OCI-LY7 (cell line): ENCODE results near the gene SEZ6. TPM values are rescaled to one million over a fixed set of nuclear protein-coding genes. Genes with fewer than 3 reads are reported as not detected.

ENCODE experiments used
- Bru-seq: library from RNA; stranded (reverse); fragments of 400-500 nt; gene quantifications from one replicate; lab custom pipeline; 2021; lab: Mats Ljungman, UMichigan
- BruChase-seq, 2 experiments: library from RNA; stranded (reverse); fragments of 400-500 nt; gene quantifications; one replicate each; lab custom pipeline; 2021; lab: Mats Ljungman, UMichigan
- BruUV-seq: library from RNA; stranded (reverse); fragments of 400-500 nt; replicated peaks from 2 replicates; lab custom pipeline; 2021; lab: Mats Ljungman, UMichigan
- CTCF ChIA-PET: fragments of 300-600 bp; sonication (Branson Sonifier 250); formaldehyde crosslinking; loops from one replicate; lab custom pipeline; 2022; ENCODE audit warnings: antibody characterized with exemption; ENCODE audit not compliant: unreplicated experiment; lab: Charles Lee
- POLR2A ChIA-PET: fragments of 300-600 bp; sonication (Branson Sonifier 250); formaldehyde crosslinking; loops from one replicate; lab custom pipeline; 2022; ENCODE audit warnings: antibody characterized with exemption; lab: Charles Lee
- DNase-seq: peaks from one replicate; pipeline ENCODE4 v3.0.0-alpha.2; 2015; ENCODE audit warnings: low spot score
- H2AFZ ChIP-seq: fragments of 200-600 bp; sonication (generic), shearing (Covaris generic); 2 replicates; pipeline ENCODE4 v1.6.1; 2014; ENCODE audit warnings: mild to moderate bottlenecking, antibody characterized with exemption, low read length, moderate library complexity
- H3K27ac ChIP-seq: fragments of 200-600 bp; sonication (generic); 2 replicates; pipeline ENCODE4 v1.5.1; 2014; ENCODE audit warnings: mixed run types, low read depth, mild to moderate bottlenecking, moderate library complexity, low read length, inconsistent platforms; ENCODE audit not compliant: poor library complexity, severe bottlenecking
- H3K36me3 ChIP-seq: fragments of 200-600 bp; sonication (generic); 2 replicates; pipeline ENCODE4 v1.6.1; 2014; ENCODE audit warnings: mild to moderate bottlenecking, antibody characterized with exemption, low read length, moderate library complexity, mixed read lengths; ENCODE audit not compliant: insufficient read depth
- H3K4me1 ChIP-seq: fragments of 200-600 bp; sonication (generic); 2 replicates; pipeline ENCODE4 v1.5.1; 2014; ENCODE audit warnings: mild to moderate bottlenecking, low read length; ENCODE audit not compliant: insufficient read depth, poor library complexity, severe bottlenecking
- H3K4me2 ChIP-seq: fragments of 200-600 bp; sonication (generic); 2 replicates; pipeline ENCODE4 v1.6.1; 2014; ENCODE audit warnings: mild to moderate bottlenecking, low read length
- H3K4me3 ChIP-seq: fragments of 200-600 bp; sonication (generic); 2 replicates; pipeline ENCODE4 v1.5.1; 2014; ENCODE audit warnings: mild to moderate bottlenecking, low read depth, low read length; ENCODE audit not compliant: poor library complexity, severe bottlenecking
- H3K79me2 ChIP-seq: fragments of 200-600 bp; sonication (generic); 2 replicates; pipeline ENCODE4 v1.6.1; 2016; ENCODE audit warnings: low read depth, mild to moderate bottlenecking, low read length, moderate library complexity, mixed read lengths; ENCODE audit not compliant: insufficient read depth
- H3K9me2 ChIP-seq: fragments of 200-600 bp; sonication (generic); 2 replicates; pipeline ENCODE4 v1.6.1; 2016; ENCODE audit warnings: mild to moderate bottlenecking, low read length, mixed read lengths; ENCODE audit not compliant: insufficient read depth
- H3K9me3 ChIP-seq: fragments of 200-600 bp; sonication (generic); 2 replicates; pipeline ENCODE4 v1.6.1; 2014; ENCODE audit warnings: mild to moderate bottlenecking, mixed run types, low read length, mixed read lengths
- H4K20me1 ChIP-seq: fragments of 200-600 bp; sonication (generic); 2 replicates; pipeline ENCODE4 v1.6.1; 2014; ENCODE audit warnings: mild to moderate bottlenecking, antibody characterized with exemption, low read length, moderate library complexity, mixed read lengths; ENCODE audit not compliant: insufficient read depth
- CTCF ChIP-seq: fragments of 200-600 bp; sonication (generic); conservative IDR thresholded peaks from 2 replicates; pipeline ENCODE4 v1.5.1; 2014; ENCODE audit warnings: mild to moderate bottlenecking, antibody characterized with exemption, low read length, moderate library complexity, mixed read lengths
- EZH2phosphoT487 ChIP-seq: fragments of 200-600 bp; sonication (generic); IDR thresholded peaks from 2 replicates; pipeline ENCODE4 v1.6.1; 2018; ENCODE audit warnings: low read depth, borderline replicate concordance, mild to moderate bottlenecking, mixed run types, antibody characterized with exemption, low read length, moderate library complexity, mixed read lengths
- intact Hi-C: fragments of 100-400 bp; cut with micrococcal nuclease; formaldehyde crosslinking; loops from one replicate; pipeline ENCODE4 v1.10.0; 2022; ENCODE audit not compliant: unreplicated experiment
- long read RNA-seq: library from polyadenylated mRNA; stranded (forward); transcript quantifications from one replicate; pipeline ENCODE4 v2.0.0, GENCODE V29; 2022
- total RNA-seq, 2 experiments: library from RNA; depleted of rRNA in 1 of 2; stranded (reverse); fragments of >200 nt in 1 of 2; shearing (Covaris generic) in 1 of 2; gene quantifications; 2 replicates each; pipeline ENCODE4 v1.2.3, GENCODE V29; 2014 to 2022

The SEZ6 gene
- total RNA-seq (2014; rRNA removed; shearing (Covaris generic)): not detected in 2 replicates
- total RNA-seq (2022): 0.53 TPM in 1 of 2 replicates, not detected in the other
- Bru-seq, nascent RNA: percentile 9 among the genes with signal in this experiment
- BruChase-seq, experiment 1, labeled RNA remaining after a 6-hour chase: percentile 7 among the genes with signal in this experiment
- percentile 5 among the genes with signal in this experiment for BruChase-seq, experiment 2, labeled RNA remaining after a 2-hour chase
- long read RNA-seq, partial matches to known transcripts: 0 of 6 reads
- long read RNA-seq, other reads (novel, unspliced or antisense): 6 of 6 reads

GRCh38 chr17:29005936-29006511 lies at the start of gene SEZ6:
Gene SEZ6 (minus strand): TSS chr17:29006033. CDS start chr17:29005869, 164 bp downstream.
- H3K4me2 ChIP-seq: no peak within 1 kb of the TSS
- CTCF ChIA-PET: no interaction called here
- intact Hi-C loops: no loop called here
- TF ChIP-seq EZH2phosphoT487: no peak
- no peak for TF ChIP-seq CTCF
- no peaks in the 10 kb centered on the region for H3K4me1 ChIP-seq
- no peaks in the 10 kb centered on the region for H3K9me2 ChIP-seq
- H3K27ac ChIP-seq: no peak within 1 kb of the TSS
- H2AFZ ChIP-seq: no peak within 1 kb of the TSS
- POLR2A ChIA-PET: interaction anchor here (0.6 kb wide), 1 partner anchor 826 kb away, joined by 3 read pairs; no protein-coding TSS in a partner anchor
- no peaks in the 10 kb centered on the region for H3K9me3 ChIP-seq
- no peaks in the 10 kb centered on the region for H3K36me3 ChIP-seq
- H3K4me3 ChIP-seq: no peak within 1 kb of the TSS
- H4K20me1 ChIP-seq: no peaks in the 10 kb centered on the region
- peak; percentile 44 for DNase-seq
- no peaks in the 10 kb centered on the region for H3K79me2 ChIP-seq
- BruUV-seq: no TSS peak

GRCh38 chr17:29054835-29055234 lies 49.0 kb upstream of the SEZ6 start:
- no peak for DNase-seq
- BruUV-seq: no TSS peak
- H2AFZ ChIP-seq: no peak overlapping the region
- H3K4me1 ChIP-seq: no peaks in the 10 kb centered on the region
- intact Hi-C loops: loop anchor here (5.0 kb wide), 1 partner anchor 83 kb away; no protein-coding TSS in a partner anchor
- no peaks in the 10 kb centered on the region for H4K20me1 ChIP-seq
- POLR2A ChIA-PET: no interaction called here
- CTCF ChIA-PET: no interaction called here
- no peaks in the 10 kb centered on the region for H3K9me3 ChIP-seq
- no peaks in the 10 kb centered on the region for H3K79me2 ChIP-seq
- TF ChIP-seq CTCF (no peak), EZH2phosphoT487 (no peak)
- H3K4me2 ChIP-seq: no peak overlapping the region
- H3K36me3 ChIP-seq: no peaks in the 10 kb centered on the region
- H3K9me2 ChIP-seq: no peaks in the 10 kb centered on the region
- H3K27ac ChIP-seq: no peak overlapping the region
- H3K4me3 ChIP-seq: no peak overlapping the region

- BruUV-seq: no TSS peak
Measured at GRCh38 chr17:29051731-29052130, 45.9 kb upstream of the SEZ6 start.

More at GRCh38 chr17:29051731-29052130, 45.9 kb upstream of the SEZ6 start:
- no peak for TF ChIP-seq EZH2phosphoT487
- no peak for TF ChIP-seq CTCF
- Histone ChIP-seq H4K20me1 (no peaks in the 10 kb centered on the region), H3K9me2 (no peaks in the 10 kb centered on the region), H3K4me1 (peaks cover 5% of the 10 kb centered on the region), H3K27ac (no peak overlapping the region), H3K36me3 (no peaks in the 10 kb centered on the region), H3K9me3 (no peaks in the 10 kb centered on the region), H2AFZ (no peak overlapping the region), H3K4me3 (no peak overlapping the region), H3K4me2 (no peak overlapping the region), H3K79me2 (no peaks in the 10 kb centered on the region)
- DNase-seq: no peak
- intact Hi-C loops: no loop called here
- CTCF ChIA-PET: no interaction called here
- POLR2A ChIA-PET: no interaction called here
